GM18517 (cell line): Measurements from ENCODE around the gene ETFBKMT.
"Not testable (repeated sequence)": the region's sequence is repeated elsewhere in the genome, so short reads cannot be mapped to it uniquely, and the experiment has no call there.

ENCODE experiments used
- ATAC-seq: cut with Tn5 transposase; IDR thresholded peaks from one replicate; pipeline ENCODE4 v1.9.1; 2021; ENCODE audit warnings: mild to moderate bottlenecking, moderate library complexity; ENCODE audit not compliant: unreplicated experiment

ETFBKMT gene

GRCh38 chr12:31655208-31655607 is 4.3 kb upstream of the ETFBKMT start:
- no peak for ATAC-seq

- no peak for ATAC-seq
Measured at GRCh38 chr12:31655792-31656191, 3.7 kb upstream of the ETFBKMT start.

GRCh38 chr12:31658471-31659086 is 909 bp upstream of the ETFBKMT start:
- ATAC-seq = no peak

- no peak for ATAC-seq
Measured at GRCh38 chr12:31662176-31662849, 2.8 kb downstream of the ETFBKMT start.

GRCh38 chr12:31663576-31663975 is 4.1 kb downstream of the ETFBKMT start:
- ATAC-seq = no peak

GRCh38 chr12:31664038-31664437 is 4.5 kb downstream of the ETFBKMT start:
- ATAC-seq = no peak

- ATAC-seq = no peak
Measured at GRCh38 chr12:31669020-31669419, 9.5 kb downstream of the ETFBKMT start.

GRCh38 chr12:31669582-31669981 is 10.1 kb downstream of the ETFBKMT start:
- not testable (repeated sequence) for ATAC-seq

GRCh38 chr12:31672521-31672920 is 13.0 kb downstream of the ETFBKMT start:
- no peak for ATAC-seq

- ATAC-seq = peak; percentile 83
Measured at GRCh38 chr12:31682136-31682962, 22.9 kb downstream of the ETFBKMT start.

GRCh38 chr12:31685801-31686200 is 26.3 kb downstream of the ETFBKMT start:
- ATAC-seq = no peak

GRCh38 chr12:31687101-31687527 is 27.6 kb downstream of the ETFBKMT start:
- peak; percentile 71 for ATAC-seq

GRCh38 chr12:31689921-31690320 is 30.4 kb downstream of the ETFBKMT start:
- not testable (repeated sequence) for ATAC-seq

- ATAC-seq = no peak
Measured at GRCh38 chr12:31702047-31702446, 42.6 kb downstream of the ETFBKMT start.

GRCh38 chr12:31705621-31706020 is 46.1 kb downstream of the ETFBKMT start:
- no peak for ATAC-seq

GRCh38 chr12:31708118-31708517 is 48.6 kb downstream of the ETFBKMT start:
- ATAC-seq = not testable (repeated sequence)

GRCh38 chr12:31710021-31710818 is 50.7 kb downstream of the ETFBKMT start:
- no peak for ATAC-seq

- no peak for ATAC-seq
Measured at GRCh38 chr12:31712877-31713276, 53.4 kb downstream of the ETFBKMT start.

GRCh38 chr12:31714406-31715271 is 55.2 kb downstream of the ETFBKMT start:
- ATAC-seq = peak; percentile 26

- ATAC-seq = peak; percentile 80
Measured at GRCh38 chr12:31715283-31715825, 55.9 kb downstream of the ETFBKMT start.
